HG02798 (cell line): ENCODE results near the gene COLEC12.

Experiments used
- ATAC-seq: cut with Tn5 transposase; IDR thresholded peaks from one replicate; pipeline ENCODE4 v1.9.1; 2021; ENCODE audit warnings: mild to moderate bottlenecking; ENCODE audit not compliant: unreplicated experiment, poor library complexity

COLEC12 gene

DNA sequence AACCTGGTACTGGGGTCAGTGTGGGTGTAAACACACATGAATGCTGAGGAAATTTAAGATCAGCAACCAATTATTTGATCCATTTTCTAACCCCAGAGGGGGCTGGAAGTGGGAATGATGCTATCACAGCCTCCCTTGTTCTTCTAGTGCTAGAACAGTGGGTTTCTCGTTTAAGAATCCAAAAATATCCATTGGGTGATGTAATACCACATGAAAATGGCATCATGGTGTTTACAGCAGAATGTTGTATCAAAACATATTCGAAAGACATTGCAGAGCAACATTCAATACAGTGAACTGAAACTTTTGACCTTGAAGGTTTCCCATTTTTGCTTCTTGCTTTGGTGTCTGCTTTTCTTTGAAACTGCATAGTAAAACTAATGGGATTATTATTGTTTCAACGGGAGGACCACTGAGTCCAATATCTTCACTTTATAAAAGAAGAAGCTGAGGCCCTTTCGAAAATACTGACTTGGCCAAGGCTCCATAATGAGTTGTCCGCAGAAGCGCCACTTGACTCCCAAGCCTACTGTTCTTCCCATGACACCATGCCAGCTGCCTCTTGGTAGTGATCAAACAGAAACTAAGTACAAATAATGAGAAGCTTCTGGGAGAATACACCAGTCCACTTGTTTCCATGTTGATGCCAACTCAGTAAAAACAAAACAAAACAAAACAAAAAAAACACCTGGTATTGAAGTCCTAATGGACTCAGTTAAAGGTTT is 106.1 kb downstream of the COLEC12 start:
- ATAC-seq = no peak

DNA sequence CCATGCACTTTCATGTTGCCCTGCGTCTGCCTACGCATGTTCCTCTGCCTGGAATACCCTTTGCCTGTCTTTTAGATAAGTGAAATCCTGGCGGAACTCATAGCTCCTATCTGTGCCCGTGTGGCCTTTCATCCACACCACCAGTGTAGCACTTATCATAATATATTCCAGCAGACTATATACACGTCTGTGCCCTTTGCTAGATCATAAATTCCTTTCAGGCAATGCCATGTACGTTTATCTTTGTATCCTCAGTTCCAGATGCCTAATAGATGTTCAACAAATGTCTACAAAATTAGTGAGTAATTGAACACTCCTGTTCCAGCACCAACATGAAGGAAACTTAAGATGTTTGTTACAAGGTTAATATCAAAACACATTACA is 106.9 kb downstream of the COLEC12 start:
- ATAC-seq = no peak

DNA sequence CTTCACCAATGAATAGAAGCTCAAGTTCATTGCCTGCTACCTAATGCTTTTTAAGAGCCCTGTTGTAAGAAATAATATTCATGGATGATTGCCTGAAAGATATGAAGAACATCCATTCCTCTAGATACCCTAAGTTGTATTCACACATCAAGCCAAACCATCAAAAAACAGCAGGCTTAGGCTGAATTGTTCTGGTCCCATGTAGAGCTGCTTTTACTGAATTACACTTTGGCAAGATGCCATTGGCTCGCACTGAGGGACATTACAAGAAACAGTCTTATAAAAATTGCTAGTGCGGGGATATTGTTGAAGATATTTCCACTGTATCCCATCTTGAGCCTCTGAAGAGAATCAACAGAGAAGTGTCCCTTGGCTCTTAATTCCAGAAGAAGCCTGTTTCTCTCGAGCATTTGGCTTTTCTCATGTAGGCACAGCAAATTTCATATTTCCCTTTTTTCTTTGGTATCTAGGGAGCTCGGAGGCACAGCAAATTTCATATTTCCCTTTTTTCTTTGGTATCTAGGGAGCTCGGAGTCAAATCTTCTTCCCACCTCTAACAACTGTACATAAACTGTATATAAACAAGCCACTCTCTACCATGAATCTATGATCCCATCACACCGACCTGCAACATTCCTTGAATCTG is 107.5 kb downstream of the COLEC12 start:
- no peak for ATAC-seq

DNA sequence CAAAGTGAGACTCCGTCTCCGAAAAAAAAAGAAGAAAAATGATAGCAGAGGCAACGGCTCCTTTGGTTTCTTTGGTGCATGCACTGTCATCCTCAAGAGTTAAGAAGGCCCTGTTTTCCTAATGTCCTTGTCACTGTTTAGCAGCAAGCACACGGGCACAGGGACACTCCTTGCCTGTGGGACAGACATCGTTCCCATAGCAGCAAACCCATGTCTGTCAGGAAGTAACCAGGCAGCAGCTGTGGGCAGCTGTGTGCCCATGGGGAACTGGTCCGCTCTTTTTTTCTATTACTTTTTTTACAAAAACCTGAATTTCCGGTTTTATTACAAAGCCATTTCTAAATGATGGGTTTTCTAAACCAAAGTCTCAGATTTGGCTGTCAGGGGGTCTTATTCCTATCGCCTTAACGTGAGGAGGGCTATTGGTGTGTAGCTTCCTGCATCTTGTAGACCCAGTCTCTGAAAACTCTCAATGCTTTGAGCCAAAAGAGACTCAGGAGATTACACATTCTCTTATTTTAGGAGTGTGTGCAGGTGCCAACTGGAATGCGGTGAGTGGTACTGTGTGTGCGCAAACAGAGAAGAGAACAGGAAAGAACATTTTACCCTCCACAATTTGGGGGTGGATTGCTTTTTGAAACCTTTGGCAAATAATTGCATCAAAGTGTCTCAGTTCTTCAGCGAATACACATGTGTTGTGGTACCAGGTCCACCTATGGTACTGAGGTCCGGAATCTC is 109.6 kb downstream of the COLEC12 start:
- no peak for ATAC-seq

DNA sequence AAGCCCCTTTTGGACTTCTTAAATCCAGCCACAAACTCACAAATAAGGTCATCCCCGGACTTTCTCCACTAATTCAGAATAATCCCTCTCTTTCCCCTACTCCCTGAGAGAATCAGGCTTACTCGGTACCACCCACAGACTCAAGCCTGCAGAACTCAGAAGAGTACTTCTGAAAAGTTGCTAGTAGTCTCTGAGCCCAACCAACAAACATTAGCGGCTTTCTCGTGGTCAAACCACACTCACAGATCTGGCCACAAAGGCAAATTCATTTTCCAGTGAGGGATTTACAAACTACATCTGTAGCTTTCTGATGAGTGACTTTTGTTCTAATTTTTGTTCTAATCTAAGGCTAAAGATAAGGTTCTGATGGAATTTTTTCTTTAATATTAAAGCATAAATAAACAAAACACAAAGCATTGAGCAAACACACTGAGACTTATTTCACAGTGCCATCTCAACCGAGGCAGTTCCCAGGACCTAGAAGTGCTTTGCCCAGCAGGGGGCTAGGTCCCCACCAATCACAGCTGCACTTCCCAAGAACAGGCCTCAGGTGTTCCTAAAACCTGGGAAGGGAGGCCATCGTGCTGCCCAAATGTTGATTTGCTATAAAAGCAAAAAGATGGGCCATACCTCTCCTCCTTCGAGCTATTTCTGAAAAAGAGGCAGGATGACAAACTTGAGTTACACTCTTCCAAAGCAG is 110.7 kb downstream of the COLEC12 start:
- peak; percentile 77 for ATAC-seq

DNA sequence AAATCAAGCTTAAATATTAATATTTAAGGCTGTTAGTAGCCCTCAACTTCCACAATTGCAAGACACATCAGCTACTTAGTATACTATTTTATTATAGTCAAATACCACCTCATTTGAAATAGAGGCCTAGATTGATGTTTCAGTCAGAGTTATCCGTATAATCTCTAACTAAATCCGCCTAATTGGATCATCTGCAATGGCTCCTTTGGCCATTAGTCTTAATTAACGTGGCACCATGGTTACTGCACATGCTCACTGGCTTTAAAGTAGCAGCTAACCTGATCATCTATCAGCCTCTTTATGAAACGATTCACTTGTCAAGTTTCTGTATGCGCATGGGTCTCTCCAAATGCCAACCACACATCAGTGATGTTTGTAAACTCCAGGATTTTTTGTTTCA is 112.3 kb downstream of the COLEC12 start:
- ATAC-seq = no peak

DNA sequence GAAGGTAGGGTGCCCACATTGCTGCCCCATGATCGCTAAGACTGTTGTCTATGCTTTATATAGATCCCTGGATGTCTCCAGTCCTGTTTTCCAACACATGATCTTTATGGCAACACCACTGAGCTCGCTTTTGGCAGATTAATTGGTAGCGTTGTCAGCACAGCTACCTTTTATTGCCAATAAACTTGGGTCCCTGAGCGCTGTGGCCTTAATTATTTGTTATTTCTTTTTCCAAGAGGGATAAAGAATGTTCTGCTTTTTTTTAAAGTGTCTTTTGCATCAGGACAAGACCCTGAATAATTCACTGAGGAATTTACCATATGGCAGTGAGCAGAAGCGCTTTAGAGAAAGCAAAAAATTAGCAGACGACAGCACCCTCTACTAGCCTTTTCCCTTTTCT is 113.5 kb downstream of the COLEC12 start:
- no peak for ATAC-seq

DNA sequence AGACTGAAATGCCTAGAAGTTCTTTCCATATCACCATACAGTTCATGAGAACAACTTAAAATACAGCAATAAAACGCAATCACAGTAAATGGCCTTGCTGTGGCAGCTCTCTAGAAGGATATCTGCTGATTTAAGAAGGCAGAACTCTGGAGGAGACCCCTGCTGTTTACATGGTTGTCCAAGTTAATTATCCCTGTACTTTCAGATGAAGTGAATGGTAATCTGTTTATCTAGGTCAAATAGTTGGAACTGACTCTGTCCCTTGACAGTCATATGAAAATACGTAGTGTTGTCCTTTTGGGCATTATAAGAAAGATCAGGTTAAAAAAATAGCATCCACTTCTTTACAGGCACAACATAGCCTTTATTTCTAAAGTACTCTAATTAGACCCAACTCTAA is 115.6 kb downstream of the COLEC12 start:
- no peak for ATAC-seq

DNA sequence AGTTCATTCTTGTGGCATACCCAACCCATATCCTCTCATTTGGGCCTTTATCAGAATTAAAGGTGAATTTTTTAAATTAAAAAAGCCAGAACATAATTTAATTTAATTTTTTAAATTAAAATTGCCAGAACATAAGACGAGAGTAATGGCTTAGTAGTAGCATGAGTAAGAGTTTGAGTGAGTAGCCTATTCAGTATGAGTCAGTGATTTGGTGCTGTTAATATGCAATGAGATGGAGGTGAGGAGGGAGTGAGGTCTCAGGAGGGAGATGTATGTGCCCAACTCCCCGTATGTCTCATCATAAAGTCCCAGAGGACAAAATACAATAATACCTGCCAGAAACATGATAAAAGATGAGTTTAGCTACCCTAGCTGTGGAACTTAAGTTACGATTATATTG is 117.4 kb downstream of the COLEC12 start:
- ATAC-seq = no peak

DNA sequence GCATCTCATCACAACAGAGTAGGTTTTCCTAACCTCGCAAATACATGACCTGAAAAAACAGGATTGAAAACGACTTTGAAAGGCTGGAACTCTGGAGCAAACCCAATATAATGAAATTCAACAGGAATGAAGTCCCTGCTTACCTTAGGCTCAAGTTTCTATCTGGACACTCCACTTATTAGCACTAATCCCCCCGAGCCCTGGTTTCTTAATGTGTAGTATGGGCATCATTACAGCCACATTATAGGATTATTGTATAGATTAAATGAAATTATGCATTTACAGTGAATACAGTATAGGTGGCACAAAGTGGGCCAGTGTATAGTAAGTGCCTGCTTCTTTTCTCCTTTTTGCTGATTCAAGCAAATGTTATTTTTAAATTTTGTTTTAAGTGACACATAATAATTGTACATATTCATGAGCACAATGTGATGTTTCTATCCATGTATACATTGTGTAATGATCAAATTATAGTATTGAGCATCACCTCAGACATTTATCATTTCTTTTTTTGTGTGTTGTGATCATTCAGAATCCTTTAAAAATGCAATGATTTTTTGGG is 118.0 kb downstream of the COLEC12 start:
- no peak for ATAC-seq

DNA sequence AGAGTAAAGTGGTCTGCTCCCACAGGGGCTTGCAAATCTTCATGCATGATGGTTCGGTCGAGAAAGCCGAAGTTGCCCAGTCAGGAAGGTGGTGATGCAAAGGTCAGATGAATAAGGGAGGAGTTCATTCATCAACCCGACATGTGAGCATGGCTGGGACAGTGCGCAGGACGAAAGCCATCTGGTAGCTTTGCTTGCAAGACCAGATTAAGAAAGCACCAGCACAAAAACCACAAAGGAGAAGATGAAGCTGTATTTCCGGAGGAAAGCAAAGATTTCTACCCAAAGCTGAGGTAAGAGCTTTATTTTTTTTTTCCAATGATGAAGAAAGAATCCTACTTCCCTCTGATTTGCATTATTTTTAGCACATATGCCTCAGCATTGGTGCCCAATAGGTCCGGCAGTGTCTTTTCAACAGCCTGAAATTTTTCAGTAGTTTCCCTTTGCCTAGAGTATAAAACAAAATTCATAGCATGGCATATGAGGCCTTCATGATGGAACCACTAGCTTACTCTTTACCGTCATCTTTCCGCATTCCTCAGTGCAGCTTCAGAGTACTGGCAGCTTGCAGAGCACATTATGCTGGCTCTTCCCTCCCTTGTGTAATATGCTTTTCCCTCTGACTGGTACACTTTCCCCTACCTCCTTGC is 120.7 kb downstream of the COLEC12 start:
- ATAC-seq = no peak

DNA sequence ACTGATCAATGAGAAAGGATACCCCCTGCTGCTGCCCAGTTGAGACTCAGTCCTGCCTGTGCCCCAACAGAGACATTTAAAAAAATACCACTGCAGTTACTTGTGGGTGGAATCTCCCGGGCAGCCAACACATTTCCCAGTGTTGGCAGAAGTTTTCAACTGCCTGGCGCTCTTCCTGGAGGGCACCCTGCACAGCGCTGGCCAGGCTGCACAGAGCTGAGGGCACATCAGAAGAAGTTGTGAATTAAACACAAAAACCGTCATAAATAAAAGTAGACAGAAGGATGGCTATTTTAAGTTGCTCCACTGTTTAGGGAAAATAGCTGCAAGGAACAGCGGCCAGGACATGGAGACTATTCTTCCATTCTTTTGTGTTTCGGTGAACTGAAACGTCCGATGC is 122.4 kb downstream of the COLEC12 start:
- no peak for ATAC-seq

DNA sequence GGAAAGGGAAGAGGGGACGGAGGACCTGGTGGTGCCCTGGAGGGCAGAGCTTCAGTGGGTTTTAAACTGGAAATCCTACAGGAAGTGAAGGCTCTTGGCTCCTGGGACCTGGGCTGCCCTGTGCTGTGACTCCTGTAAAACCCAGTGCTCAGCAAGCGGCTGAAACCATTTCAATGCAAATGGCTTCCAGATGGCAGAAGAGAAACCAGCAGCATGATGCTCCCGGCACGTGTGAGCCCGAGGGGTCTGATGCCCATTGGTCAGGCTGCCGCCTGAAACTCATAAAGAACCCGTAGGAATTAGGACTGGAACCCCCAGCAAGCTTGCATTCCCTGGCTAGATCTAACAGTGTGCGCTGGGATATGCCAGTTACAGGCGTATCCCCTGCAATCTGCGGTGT is 123.4 kb downstream of the COLEC12 start:
- no peak for ATAC-seq

DNA sequence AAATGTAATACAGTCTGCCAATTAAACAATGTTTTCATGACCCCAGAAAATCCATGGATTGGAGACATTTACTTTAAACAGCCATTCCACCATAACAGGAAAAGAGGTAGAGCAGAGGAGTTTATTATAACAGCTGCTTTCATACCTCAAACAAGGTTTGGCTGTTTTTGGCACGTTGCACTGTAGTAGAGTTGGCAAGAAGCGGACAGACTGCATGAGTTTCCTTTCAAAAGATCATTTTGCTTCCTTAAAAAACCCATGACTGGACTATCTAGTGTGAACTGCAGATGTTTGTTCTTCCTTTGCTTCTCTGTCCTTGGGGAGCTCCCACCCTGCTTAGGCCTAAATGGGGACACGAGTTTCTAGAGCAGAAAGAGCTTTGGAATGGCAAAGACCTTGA is 124.2 kb downstream of the COLEC12 start:
- ATAC-seq = no peak

DNA sequence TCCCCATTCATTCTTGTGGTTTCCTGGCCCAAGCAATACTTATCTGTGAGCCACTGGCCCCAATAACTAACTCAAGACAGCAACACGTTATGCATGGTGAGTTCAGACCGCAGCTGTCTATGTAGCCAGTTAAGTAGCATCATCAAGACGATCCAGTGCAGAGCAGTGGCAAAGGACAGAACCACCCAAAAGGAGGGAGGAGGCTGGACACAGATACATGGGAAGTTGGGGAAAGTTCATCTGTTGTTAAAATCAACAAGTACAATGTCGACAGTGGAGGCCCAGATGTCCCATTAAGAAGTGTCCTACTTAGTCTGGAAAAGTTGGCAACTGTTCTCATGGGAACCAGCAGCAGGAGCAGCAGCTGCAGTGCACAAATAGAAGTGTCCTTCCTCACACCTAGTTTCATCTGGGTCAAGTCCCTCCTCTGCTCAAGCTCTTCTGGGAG is 125.8 kb downstream of the COLEC12 start:
- no peak for ATAC-seq

DNA sequence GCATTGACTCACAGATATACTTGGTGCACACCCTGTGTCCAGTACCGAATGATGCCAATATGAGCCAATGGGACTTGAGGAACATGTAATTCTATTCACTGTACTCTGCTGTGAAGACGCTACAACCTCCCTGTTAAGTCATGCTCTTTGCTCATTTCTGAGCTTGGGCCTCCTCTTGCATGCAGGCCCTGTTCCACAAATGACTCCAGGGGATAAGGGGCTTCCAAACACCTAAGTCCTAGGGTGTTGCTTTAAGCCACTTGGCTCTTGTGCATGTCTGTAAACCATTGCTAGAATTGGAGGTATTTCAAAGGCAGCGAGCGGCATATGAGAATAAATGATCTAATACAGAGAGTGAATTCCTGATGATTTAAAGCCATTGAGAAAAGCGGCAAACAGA is 126.7 kb downstream of the COLEC12 start:
- ATAC-seq = no peak

DNA sequence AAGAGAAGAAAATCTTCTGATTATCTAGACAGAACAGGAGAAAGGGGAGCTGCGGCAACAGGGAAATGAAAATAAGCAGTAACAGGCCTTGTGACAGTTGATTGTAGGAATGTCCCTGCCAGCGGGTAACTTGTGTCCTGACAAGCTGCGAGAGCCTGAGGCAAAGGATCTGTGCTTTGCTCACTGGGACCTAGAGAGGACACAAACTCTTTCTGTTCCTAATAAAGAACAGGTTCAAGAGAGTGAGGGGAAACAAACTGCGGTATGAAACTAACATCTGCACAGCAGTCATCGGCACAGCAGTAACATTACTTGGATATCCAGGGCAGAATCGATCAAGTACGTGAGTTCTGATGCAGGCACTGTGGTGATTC is 128.9 kb downstream of the COLEC12 start:
- ATAC-seq = peak; percentile 49

DNA sequence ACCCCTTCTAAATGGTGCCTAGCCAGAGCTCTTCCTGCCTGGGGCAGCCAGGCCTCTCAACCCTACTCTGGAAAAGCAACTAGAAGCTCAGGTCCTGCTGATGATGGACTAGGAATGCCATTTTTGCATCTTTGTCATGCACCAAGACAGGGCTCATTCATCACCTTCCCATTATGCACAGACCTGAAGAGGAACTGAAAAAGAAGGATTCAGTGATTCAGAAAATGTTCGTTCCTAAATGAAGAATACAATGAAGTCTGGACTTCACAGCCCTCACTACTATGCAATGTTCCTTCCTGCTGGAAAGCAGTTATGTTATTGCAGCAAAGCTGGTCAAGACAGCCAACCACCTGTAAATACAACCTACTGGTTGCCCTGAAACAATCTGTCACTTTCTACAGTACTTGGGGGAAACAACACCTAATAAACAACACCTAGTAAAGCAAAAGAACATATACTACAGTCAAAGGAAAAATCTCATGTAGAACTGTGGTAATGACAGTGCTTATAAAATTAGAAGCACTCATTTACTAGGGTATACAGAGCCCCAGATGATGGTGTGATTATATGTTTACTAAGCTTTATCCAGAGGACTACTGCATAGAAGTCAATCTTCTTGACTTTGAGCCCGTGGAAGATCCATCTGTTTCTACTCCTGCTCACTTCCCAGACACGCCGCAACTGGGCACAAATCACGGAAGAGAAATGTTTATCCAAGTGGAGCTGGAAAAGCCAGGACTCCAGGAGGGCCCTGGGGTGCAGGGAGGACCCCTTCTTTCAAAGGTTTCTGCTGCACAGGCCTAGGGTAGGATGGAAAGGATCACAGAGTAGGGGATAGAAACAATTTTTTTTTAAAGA is 129.5 kb downstream of the COLEC12 start:
- ATAC-seq = no peak
